PC-9 (cell line): ENCODE data around the gene ANKZF1. TPM values are rescaled to one million over a fixed set of nuclear protein-coding genes. Genes with fewer than 3 reads are reported as not detected.

Experiments used
- BruUV-seq: library from RNA; stranded (reverse); fragments of 400-500 nt; replicated peaks from 2 replicates; lab custom pipeline; 2021; lab: Mats Ljungman, UMichigan
- CTCF ChIA-PET: fragments of 300-600 bp; sonication (Branson Sonifier 250); formaldehyde crosslinking; loops from one replicate; lab custom pipeline; 2022; ENCODE audit warnings: antibody characterized with exemption; lab: Charles Lee
- POLR2A ChIA-PET: fragments of 300-600 bp; sonication (Branson Sonifier 250); formaldehyde crosslinking; loops from one replicate; lab custom pipeline; 2022; ENCODE audit warnings: antibody characterized with exemption; ENCODE audit not compliant: unreplicated experiment; lab: Charles Lee
- DNase-seq, 2 experiments: peaks; one replicate each; pipeline versions ENCODE4 v3.0.0 to v3.0.0-alpha.2; 2015 to 2022; ENCODE audit warnings: mixed read lengths in 1 of 2
- H2AFZ ChIP-seq: fragments of 200-600 bp; sonication (generic); 2 replicates; pipeline ENCODE4 v1.8.1; 2017; ENCODE audit warnings: antibody characterized with exemption
- H3F3A ChIP-seq: fragments of 200-600 bp; sonication (generic); 2 replicates; pipeline ENCODE4 v1.8.1; 2017; ENCODE audit warnings: antibody characterized with exemption, mild to moderate bottlenecking, low read depth; ENCODE audit not compliant: insufficient read depth
- H3K27ac ChIP-seq: fragments of 200-600 bp; sonication (generic); 2 replicates; pipeline ENCODE4 v1.6.1; 2016; ENCODE audit warnings: mixed run types
- H3K27me3 ChIP-seq: fragments of 200-600 bp; sonication (generic); 2 replicates; pipeline ENCODE4 v1.6.1; 2016; ENCODE audit warnings: low read depth, mixed run types; ENCODE audit not compliant: insufficient read depth
- H3K36me3 ChIP-seq: fragments of 200-600 bp; sonication (generic); 2 replicates; pipeline ENCODE4 v1.6.1; 2016; ENCODE audit warnings: low read depth, mixed run types
- H3K4me1 ChIP-seq: fragments of 200-600 bp; sonication (generic); replicated peaks from 2 replicates; pipeline ENCODE4 v1.6.1; 2016; ENCODE audit warnings: mixed run types; ENCODE audit not compliant: insufficient read depth
- H3K4me2 ChIP-seq: fragments of 200-600 bp; sonication (generic); 2 replicates; pipeline ENCODE4 v1.6.1; 2017; ENCODE audit warnings: mixed run types
- H3K4me3 ChIP-seq: fragments of 200-600 bp; sonication (generic); 2 replicates; pipeline ENCODE4 v1.6.1; 2016; ENCODE audit warnings: mixed run types
- H3K79me2 ChIP-seq: fragments of 200-600 bp; sonication (generic); 2 replicates; pipeline ENCODE4 v1.6.1; 2017; ENCODE audit warnings: low read depth, mixed run types
- H3K9me2 ChIP-seq: fragments of 200-600 bp; sonication (generic); 2 replicates; pipeline ENCODE4 v1.8.1; 2017; ENCODE audit warnings: mild to moderate bottlenecking; ENCODE audit not compliant: insufficient read depth
- H3K9me3 ChIP-seq: fragments of 200-600 bp; sonication (generic); 2 replicates; pipeline ENCODE4 v1.8.1; 2016; ENCODE audit warnings: low read depth; ENCODE audit not compliant: insufficient read depth
- H4K20me1 ChIP-seq: fragments of 200-600 bp; sonication (generic); 2 replicates; pipeline ENCODE4 v1.8.1; 2017; ENCODE audit not compliant: insufficient read depth
- EZH2 ChIP-seq: fragments of 200-600 bp; sonication (generic); IDR thresholded peaks from 2 replicates; pipeline ENCODE4 v1.8.0; 2017; ENCODE audit warnings: antibody characterized with exemption, low read depth
- intact Hi-C: fragments of 100-400 bp; cut with micrococcal nuclease; formaldehyde crosslinking; loops from one replicate; pipeline ENCODE4 v1.10.0; 2022; ENCODE audit not compliant: unreplicated experiment
- total RNA-seq: library from RNA; stranded (reverse); gene quantifications from 2 replicates; pipeline ENCODE4 v1.2.3, GENCODE V29; 2021
- TF ChIP-seq, protein P1 (sequence below): fragments of 200-600 bp; sonication (generic); conservative IDR thresholded peaks from 2 replicates; pipeline ENCODE4 v1.6.1; 2017; ENCODE audit warnings: mixed run types, antibody characterized with exemption, mild to moderate bottlenecking, moderate library complexity

Gene ANKZF1
- total RNA-seq, 1 experiment from 2014 or later = 62.2 TPM

DNA sequence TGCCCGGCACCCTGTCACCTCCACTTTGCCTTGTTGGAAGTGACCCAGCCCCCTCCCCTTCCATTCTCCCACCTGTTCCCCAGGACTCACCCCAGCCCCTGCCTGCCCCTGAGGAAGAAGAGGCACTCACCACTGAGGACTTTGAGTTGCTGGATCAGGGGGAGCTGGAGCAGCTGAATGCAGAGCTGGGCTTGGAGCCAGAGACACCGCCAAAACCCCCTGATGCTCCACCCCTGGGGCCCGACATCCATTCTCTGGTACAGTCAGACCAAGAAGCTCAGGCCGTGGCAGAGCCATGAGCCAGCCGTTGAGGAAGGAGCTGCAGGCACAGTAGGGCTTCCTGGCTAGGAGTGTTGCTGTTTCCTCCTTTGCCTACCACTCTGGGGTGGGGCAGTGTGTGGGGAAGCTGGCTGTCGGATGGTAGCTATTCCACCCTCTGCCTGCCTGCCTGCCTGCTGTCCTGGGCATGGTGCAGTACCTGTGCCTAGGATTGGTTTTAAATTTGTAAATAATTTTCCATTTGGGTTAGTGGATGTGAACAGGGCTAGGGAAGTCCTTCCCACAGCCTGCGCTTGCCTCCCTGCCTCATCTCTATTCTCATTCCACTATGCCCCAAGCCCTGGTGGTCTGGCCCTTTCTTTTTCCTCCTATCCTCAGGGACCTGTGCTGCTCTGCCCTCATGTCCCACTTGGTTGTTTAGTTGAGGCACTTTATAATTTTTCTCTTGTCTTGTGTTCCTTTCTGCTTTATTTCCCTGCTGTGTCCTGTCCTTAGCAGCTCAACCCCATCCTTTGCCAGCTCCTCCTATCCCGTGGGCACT lies 47.1 kb upstream of the ANKZF1 start:
- H3K4me1 ChIP-seq = peaks cover 9% of the 10 kb centered on the region
- no peak for DNase-seq
- H3K9me2 ChIP-seq = no peaks in the 10 kb centered on the region; the same call in 1 of the 2 replicates
- POLR2A ChIA-PET = no interaction called here
- H3K27ac ChIP-seq = no peak overlapping the region
- H3K9me3 ChIP-seq = no peaks in the 10 kb centered on the region
- H3K4me3 ChIP-seq = no peak overlapping the region
- H4K20me1 ChIP-seq = no peaks in the 10 kb centered on the region; the same call in 1 of the 2 replicates
- CTCF ChIA-PET = no interaction called here
- H3K36me3 ChIP-seq = peaks cover 14% of the 10 kb centered on the region; the same call in 1 of the 2 replicates
- BruUV-seq = no TSS peak
- no peak overlapping the region for H3K4me2 ChIP-seq
- TF ChIP-seq, protein P1, sequence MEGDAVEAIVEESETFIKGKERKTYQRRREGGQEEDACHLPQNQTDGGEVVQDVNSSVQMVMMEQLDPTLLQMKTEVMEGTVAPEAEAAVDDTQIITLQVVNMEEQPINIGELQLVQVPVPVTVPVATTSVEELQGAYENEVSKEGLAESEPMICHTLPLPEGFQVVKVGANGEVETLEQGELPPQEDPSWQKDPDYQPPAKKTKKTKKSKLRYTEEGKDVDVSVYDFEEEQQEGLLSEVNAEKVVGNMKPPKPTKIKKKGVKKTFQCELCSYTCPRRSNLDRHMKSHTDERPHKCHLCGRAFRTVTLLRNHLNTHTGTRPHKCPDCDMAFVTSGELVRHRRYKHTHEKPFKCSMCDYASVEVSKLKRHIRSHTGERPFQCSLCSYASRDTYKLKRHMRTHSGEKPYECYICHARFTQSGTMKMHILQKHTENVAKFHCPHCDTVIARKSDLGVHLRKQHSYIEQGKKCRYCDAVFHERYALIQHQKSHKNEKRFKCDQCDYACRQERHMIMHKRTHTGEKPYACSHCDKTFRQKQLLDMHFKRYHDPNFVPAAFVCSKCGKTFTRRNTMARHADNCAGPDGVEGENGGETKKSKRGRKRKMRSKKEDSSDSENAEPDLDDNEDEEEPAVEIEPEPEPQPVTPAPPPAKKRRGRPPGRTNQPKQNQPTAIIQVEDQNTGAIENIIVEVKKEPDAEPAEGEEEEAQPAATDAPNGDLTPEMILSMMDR = no peak
- no peak for TF ChIP-seq EZH2
- no peak overlapping the region for H2AFZ ChIP-seq
- H3F3A ChIP-seq = peaks cover 16% of the 10 kb centered on the region
- H3K79me2 ChIP-seq = peaks cover 18% of the 10 kb centered on the region
- no peaks in the 10 kb centered on the region for H3K27me3 ChIP-seq
- intact Hi-C loops = no loop called here

DNA sequence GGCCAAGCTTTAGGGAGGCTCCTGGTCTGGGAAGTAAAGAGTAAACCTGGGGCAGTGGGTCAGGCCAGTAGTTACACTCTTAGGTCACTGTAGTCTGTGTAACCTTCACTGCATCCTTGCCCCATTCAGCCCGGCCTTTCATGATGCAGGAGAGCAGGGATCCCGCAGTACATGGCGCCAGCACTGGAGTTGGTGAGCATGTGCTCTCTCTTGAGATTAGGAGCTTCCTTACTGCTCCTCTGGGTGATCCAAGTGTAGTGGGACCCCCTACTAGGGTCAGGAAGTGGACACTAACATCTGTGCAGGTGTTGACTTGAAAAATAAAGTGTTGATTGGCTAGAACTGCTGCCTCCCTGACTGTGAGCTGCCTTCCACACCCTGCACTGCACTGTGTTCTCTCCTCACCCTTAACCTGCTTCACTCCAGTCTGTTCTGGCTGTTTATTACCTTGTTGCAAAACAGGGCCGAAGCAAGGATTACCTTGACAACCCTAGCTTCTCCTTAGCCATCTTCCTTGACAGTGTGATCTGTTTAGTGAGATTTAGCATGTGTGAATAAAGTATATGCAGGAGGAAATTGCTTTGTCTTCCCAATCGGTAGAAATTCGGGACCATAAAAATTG lies 46.3 kb upstream of the ANKZF1 start:
- no peak overlapping the region for H3K4me3 ChIP-seq
- H3K27ac ChIP-seq = no peak overlapping the region
- no peak overlapping the region for H2AFZ ChIP-seq
- no peaks in the 10 kb centered on the region; the same call in 1 of the 2 replicates for H3K9me2 ChIP-seq
- no peaks in the 10 kb centered on the region for H3K9me3 ChIP-seq
- ChIA-PET CTCF (no interaction called here), POLR2A (no interaction called here)
- intact Hi-C loops = no loop called here
- H3K4me1 ChIP-seq = peaks cover 9% of the 10 kb centered on the region
- no TSS peak for BruUV-seq
- H3K79me2 ChIP-seq = peaks cover 18% of the 10 kb centered on the region
- H3K27me3 ChIP-seq = no peaks in the 10 kb centered on the region
- no peaks in the 10 kb centered on the region; the same call in 1 of the 2 replicates for H4K20me1 ChIP-seq
- no peak overlapping the region for H3K4me2 ChIP-seq
- peaks cover 14% of the 10 kb centered on the region; the same call in 1 of the 2 replicates for H3K36me3 ChIP-seq
- no peak for TF ChIP-seq EZH2
- TF ChIP-seq, protein P1 = no peak
- H3F3A ChIP-seq = peaks cover 15% of the 10 kb centered on the region; the same call in 1 of the 2 replicates
- no peak for DNase-seq

- peaks cover 15% of the 10 kb centered on the region; the same call in 1 of the 2 replicates for H3F3A ChIP-seq
- no peaks in the 10 kb centered on the region; the same call in 1 of the 2 replicates for H3K9me2 ChIP-seq
- H3K4me1 ChIP-seq = peaks cover 5% of the 10 kb centered on the region
- H3K36me3 ChIP-seq = peaks cover 14% of the 10 kb centered on the region; the same call in 1 of the 2 replicates
- intact Hi-C loops = no loop called here
- H3K27me3 ChIP-seq = no peaks in the 10 kb centered on the region
- CTCF ChIA-PET = no interaction called here
- no peak for TF ChIP-seq EZH2
- TF ChIP-seq, protein P1 = no peak
- H3K79me2 ChIP-seq = peaks cover 12% of the 10 kb centered on the region
- no TSS peak for BruUV-seq
- no peak for DNase-seq
- POLR2A ChIA-PET = no interaction called here
- no peak overlapping the region for H2AFZ ChIP-seq
- H3K27ac ChIP-seq = no peak overlapping the region
- no peak overlapping the region for H3K4me2 ChIP-seq
- no peaks in the 10 kb centered on the region for H4K20me1 ChIP-seq
- H3K9me3 ChIP-seq = no peaks in the 10 kb centered on the region
- H3K4me3 ChIP-seq = no peak overlapping the region
Measured at GRCh38 chr2:219184121-219184520, 45.5 kb upstream of the ANKZF1 start.
